ENCODE measurements around the gene TAF4.

GRCh38 chr20:62088258-62089127 lies 22.8 kb upstream of the TAF4 start:
- TF ChIP-seq CTCF (IDR thresholded peaks at IDR 0.05) (no peak), POLR2A (IDR thresholded peaks at IDR 0.05) (no peak)

Data from testis (tissue), 2 donors.